K562 (cell line): ENCODE results near the gene KCNJ10. TPM values are rescaled to one million over a fixed set of nuclear protein-coding genes. Genes with fewer than 3 reads are reported as not detected.

ENCODE experiments used
- CBFA2T2 ChIP-seq: fragments of 450-650 bp; conservative IDR thresholded peaks from 2 replicates; pipeline ENCODE4 v1.6.1; 2017; ENCODE audit warnings: mild to moderate bottlenecking
- ETS2 ChIP-seq: IDR thresholded peaks from 2 replicates; pipeline ENCODE4 v1.6.1; 2016; ENCODE audit warnings: borderline replicate concordance, missing genetic modification characterization, mild to moderate bottlenecking, moderate library complexity, missing compliant biosample characterization; ENCODE audit not compliant: poor library complexity, severe bottlenecking
- FOXA3 ChIP-seq, 2 experiments: fragments of 450-650 bp in 1 of 2; sonication (generic) in 1 of 2; formaldehyde crosslinking; IDR thresholded peaks in 1 of 2; conservative IDR thresholded peaks in 1 of 2; 2 replicates each; pipeline versions ENCODE4 v1.4.0 to v1.8.0; 2020 to 2022; ENCODE audit warnings: mild to moderate bottlenecking in 2 of 2, missing genetic modification reagents in 1 of 2
- KDM1A ChIP-seq, 2 experiments: fragments of 450-650 bp; IDR thresholded peaks; 2 replicates each; pipeline ENCODE4 v1.6.1; 2016; ENCODE audit warnings: mild to moderate bottlenecking in 2 of 2
- MEIS2 ChIP-seq: fragments of 450-650 bp; IDR thresholded peaks from 2 replicates; pipeline ENCODE4 v1.6.1; 2014; ENCODE audit warnings: mild to moderate bottlenecking; ENCODE audit not compliant: partially characterized antibody
- PBX2 ChIP-seq, 2 experiments: IDR thresholded peaks in 1 of 2; conservative IDR thresholded peaks in 1 of 2; 2 replicates each; pipeline ENCODE4 v1.6.1; 2016; ENCODE audit warnings: low read depth in 2 of 2, mild to moderate bottlenecking in 1 of 2, missing compliant biosample characterization in 1 of 2, missing genetic modification characterization in 1 of 2, moderate library complexity in 1 of 2
- PKNOX1 ChIP-seq: fragments of 450-650 bp; IDR thresholded peaks from 2 replicates; pipeline ENCODE4 v1.6.1; 2016
- POLR3G ChIP-seq: IDR thresholded peaks from 2 replicates; pipeline ENCODE4 v1.6.1; 2011; ENCODE audit not compliant: insufficient read length, insufficient replicate concordance; ENCODE audit errors: extremely low read depth
- RCOR1 ChIP-seq, 2 experiments: IDR thresholded peaks; 2 replicates each; pipeline ENCODE4 v1.6.1; 2012; ENCODE audit warnings: low read depth in 2 of 2, low read length in 2 of 2, borderline replicate concordance in 1 of 2, improper control_type of control experiment in 1 of 2
- TCF3 ChIP-seq: sonication (generic); formaldehyde crosslinking; IDR thresholded peaks from 2 replicates; pipeline ENCODE4 v1.4.0; 2020; ENCODE audit warnings: mild to moderate bottlenecking, missing genetic modification reagents
- TEAD2 ChIP-seq: fragments of 450-650 bp; IDR thresholded peaks from 2 replicates; pipeline ENCODE4 v1.6.1; 2016; ENCODE audit warnings: missing genetic modification characterization, control low read depth, missing compliant biosample characterization
- ZC3H4 ChIP-seq: sonication (generic); formaldehyde crosslinking; IDR thresholded peaks from 2 replicates; pipeline ENCODE4 v1.9.0; 2021; ENCODE audit warnings: missing genetic modification reagents, borderline replicate concordance
- polyA plus RNA-seq, 8 experiments: library from polyadenylated mRNA; depleted of rRNA in 4 of 8; stranded (reverse) in 5 of 8; unstranded in 3 of 8; fragments of >200 nt; fragmentation: Nextera tagmentation in 2 of 8; fragmentation: Illumina TruSeq in 1 of 8; extraction: Ambion mirVana in 2 of 8; extraction: Trizol in 1 of 8; gene quantifications; 2 replicates each; pipeline versions ENCODE4 v1.2.1 to v1.2.3, GENCODE V29; 2011 to 2014; ENCODE audit warnings: inconsistent platforms in 1 of 8, missing spikeins in 1 of 8
- total RNA-seq, 7 experiments: library from RNA; depleted of rRNA in 6 of 7; stranded (reverse); fragments of >200 nt in 6 of 7; fragmentation: Illumina TruSeq in 2 of 7; extraction: Trizol in 2 of 7; gene quantifications; 2 replicates each; pipeline versions ENCODE4 v1.2.1 to v1.2.3, GENCODE V29; 2011 to 2021; ENCODE audit warnings: low replicate concordance in 1 of 7

Gene KCNJ10
- total and polyA plus RNA-seq, 9 of the 15 experiments (the other 6 are each of a cell fraction or from before 2014, with no cell fraction given) = 0.06 to 0.11 TPM; not detected in 7

DNA sequence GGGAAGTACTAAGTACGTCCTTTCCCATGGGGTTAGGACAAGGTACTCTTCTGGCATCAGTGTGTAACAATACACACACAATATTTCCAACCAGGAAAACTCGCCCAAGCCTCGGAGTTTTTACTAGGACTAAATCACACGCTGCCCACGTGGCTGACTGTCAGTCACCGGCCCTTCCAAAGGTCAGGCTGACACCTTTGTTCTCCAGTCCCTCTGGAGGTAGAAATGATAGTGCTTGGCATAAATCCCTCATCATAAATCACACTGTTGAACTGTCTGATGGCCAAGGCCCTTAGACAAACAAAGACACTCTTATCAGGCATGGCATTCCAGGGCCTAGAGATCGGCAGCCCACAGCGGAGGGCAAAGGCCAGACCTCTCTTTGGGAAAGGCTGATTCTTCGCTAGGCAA, 99.0 kb downstream of the KCNJ10 start (continued):
- TF ChIP-seq PBX2 (CRISPR knock-in tag; IDR thresholded peaks at IDR 0.05; ENCODE audit: low read depth) (no peak), PBX2 (tag; conservative IDR thresholded peaks at IDR 0.05; ENCODE audit: low read depth) (peak; percentile 88), TCF3 (CRISPR knock-in tag) (peak; percentile 58; the same call in 1 of the 2 replicates), ZC3H4 (CRISPR knock-in tag) (no peak), POLR3G (no peak), FOXA3 (CRISPR knock-in tag; conservative IDR thresholded peaks at IDR 0.05 in 1 of 2, IDR thresholded peaks at IDR 0.05 in 1 of 2) (peak in 1 of 2 experiments; percentile 79; a peak in 2 of 4 replicates), PKNOX1 (peak; percentile 74), MEIS2 (peak; percentile 88), CBFA2T2 (0 out of 2 replicates have a peak, but pooled peaks have one; percentile 25), RCOR1 (IDR thresholded peaks at IDR 0.05; ENCODE audit: borderline replicate concordance in 1 of 2, low read depth in 2 of 2, low read length in 2 of 2) (0 out of 4 replicates have a peak, but pooled peaks of 1 of the 2 experiments have one; percentile 14), TEAD2 (tag) (peak; percentile 41; the same call in 1 of the 2 replicates), KDM1A (IDR thresholded peaks at IDR 0.05) (peak in 1 of 2 experiments; percentile 47; a peak in 2 of 4 replicates), ETS2 (tag) (no peak)
